ENCODE results near the gene HYAL4.
A peak's percentile ranks its signal among the peaks of the same experiment; 100 is the strongest.
"Not testable (repeated sequence)": the region's sequence is repeated elsewhere in the genome, so short reads cannot be mapped to it uniquely, and the experiment has no call there.

The HYAL4 gene

DNA sequence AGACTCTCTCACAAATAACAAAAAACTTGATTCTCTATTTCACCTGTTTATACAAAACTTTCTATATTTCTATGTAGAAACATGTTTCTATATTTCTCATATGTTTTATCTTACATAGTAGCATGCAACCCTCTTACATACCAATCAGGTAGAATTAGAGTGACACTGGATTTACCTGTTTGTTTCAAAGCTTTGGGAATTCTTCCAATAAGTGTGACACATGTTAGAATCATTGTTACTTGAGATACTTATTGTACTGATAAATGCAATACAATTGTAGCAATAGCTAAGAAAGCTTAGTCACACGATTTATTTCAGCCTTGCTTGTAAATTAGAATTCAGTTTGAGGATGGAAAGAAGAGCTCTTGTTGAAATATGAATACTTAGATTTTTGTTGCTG is 4.9 kb downstream of the HYAL4 start:
- no peak for DNase-seq

- not testable (repeated sequence) for DNase-seq
Measured at GRCh38 chr7:123851404-123851803, 6.4 kb downstream of the HYAL4 start.

DNA sequence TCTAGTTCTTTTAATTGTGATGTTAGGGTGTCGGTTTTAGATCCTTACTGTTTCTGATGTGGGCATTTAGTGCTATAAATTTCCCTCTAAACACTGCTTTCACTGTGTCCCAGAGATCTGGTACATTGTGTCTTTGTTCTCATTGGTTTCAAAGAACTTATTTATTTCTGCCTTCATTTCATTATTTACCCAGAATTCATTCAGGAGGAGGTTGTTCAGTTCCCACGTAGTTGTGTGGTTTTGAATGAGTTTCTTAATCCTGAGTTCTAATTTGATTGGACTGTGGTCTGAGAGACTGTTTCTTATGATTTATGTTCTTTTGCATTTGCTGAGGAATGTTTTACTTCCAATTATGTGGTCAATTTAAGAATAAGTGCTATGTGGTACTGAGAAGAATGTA is 9.3 kb downstream of the HYAL4 start:
- DNase-seq: not testable (repeated sequence)

GRCh38 chr7:123856428-123856827 is 11.5 kb downstream of the HYAL4 start:
- DNase-seq: not testable (repeated sequence)

- DNase-seq: no peak
Measured at GRCh38 chr7:123860848-123861247, 15.9 kb downstream of the HYAL4 start.

GRCh38 chr7:123862775-123863174 is 17.8 kb downstream of the HYAL4 start:
- no peak for DNase-seq

- DNase-seq: no peak
Measured at GRCh38 chr7:123863461-123863860, 18.5 kb downstream of the HYAL4 start.

- DNase-seq: no peak
Measured at GRCh38 chr7:123864012-123864411, 19.0 kb downstream of the HYAL4 start.

DNA sequence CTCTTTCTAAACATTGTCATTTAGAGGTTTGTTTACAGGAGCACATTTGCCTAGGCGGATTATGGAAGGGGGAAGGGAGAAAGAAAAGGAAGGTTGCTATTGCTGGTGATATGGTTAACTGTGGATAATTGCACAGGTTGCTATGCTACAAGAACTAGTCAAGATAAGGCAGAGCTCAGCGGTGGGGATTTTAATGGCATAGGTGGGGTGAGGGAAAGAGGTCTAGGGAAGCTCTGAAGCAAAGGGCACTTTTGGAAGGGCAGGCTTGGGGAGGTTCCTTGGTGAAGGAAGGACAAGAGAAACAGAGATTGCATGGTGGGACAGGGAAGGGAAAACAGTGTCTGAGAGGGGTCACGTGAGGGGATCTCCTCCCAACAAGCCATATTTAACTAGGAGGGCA is 19.5 kb downstream of the HYAL4 start:
- no peak for DNase-seq

DNA sequence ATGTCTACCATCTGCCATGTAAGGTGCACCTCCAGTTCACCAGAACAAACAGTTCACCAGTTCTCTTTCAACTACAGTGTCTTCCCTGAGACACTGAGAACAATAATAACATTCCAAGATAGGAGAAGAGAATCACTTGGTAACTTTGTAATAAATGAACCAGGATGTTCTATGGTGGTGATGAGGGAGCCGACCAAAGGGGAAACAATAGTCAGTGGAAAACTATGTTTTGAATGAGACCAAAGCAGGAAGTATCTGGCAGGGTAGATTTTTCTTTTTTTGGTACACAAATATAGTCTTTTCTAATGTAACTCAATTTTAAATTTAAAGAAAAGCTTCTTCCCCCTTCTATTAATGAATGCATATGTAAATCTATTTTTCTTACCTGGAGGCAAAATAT is 20.0 kb downstream of the HYAL4 start:
- no peak for DNase-seq

DNA sequence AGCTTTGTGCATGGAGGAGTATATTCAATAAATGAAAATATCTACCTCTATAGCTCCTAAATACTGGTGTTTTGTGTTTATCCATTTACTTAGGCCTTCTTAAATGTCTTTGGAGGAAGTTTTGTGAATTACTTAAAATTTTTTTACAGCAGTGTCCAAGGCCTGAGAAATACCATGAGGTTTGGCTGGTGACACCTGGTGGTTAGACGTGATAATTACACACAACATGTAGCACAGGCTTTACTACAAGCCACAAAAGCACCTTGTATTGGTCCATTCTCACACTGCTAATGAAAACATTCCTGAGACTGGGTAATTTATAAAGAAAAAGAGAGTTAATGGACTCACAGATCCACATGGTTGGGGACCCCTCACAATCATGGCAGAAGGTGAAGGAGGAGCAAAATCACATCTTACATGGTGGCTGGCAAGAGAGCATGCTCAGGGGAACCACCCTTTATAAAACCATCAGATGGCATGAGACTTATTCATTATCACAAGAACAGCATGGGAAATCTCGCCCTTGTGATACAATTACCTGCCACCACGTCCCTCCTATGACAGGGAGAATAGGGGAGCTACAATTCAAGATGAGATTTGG is 20.6 kb downstream of the HYAL4 start:
- DNase-seq: peak; percentile 25 to 58

- no peak for DNase-seq
Measured at GRCh38 chr7:123867225-123867624, 22.3 kb downstream of the HYAL4 start.

DNA sequence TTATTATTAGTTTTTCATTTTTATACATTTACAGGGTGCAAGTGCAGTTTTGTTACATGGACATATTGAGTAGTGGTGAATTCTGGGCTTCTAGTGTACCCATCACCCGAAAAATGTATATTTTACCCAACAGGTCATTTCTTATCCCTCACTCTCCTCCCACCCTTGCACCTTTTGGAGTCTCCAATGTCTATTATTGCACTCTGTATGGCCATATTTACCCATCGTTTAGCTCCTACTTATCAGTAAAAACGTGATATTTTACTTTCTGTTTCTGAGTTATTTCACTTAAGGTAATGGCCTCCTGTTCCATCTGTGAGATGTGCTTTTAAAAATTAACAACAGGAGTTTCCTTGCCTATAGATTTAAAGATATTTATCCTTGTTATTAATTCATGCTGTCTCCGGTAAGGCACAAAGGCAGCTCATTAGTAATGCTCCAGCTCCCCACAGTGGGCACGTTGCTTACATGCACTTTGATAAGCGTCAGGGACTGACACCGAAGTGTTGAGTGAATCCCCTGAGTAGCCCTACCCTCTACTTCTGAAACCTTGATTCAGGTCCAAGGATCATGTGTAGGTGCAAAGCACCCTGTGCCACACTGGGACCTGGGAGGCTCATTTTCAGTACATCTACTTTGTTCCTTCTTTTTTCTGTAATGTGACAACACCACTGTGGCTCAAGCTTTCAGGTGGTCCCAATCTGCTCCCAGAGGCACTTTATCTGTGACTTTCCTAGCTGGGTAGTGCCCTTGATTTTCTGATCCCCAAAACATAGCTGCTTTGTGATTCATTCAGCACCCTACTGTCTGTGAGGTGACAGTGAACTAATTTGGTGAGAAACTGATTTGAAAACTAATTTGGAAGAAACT is 27.3 kb downstream of the HYAL4 start:
- peak in 1 of 2 experiments; percentile 1 for DNase-seq

DNA sequence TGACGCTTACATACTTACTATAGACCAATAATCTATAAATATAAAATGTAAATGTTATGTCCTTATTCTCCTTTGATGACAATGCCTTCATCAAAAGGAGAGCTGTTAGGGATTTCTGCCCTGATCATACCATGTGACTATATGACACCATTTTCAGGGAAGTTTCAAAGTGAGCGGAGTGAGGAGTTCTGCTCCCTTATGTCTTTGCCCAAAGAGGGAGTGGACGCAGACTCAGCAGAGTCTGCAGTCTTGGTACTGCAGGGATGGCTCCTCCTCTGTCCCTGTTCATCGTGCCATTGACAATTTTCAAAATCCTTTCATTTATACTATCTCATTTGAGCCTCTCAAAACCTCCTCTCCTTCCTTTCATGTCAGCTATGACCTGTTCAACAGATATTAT is 27.9 kb downstream of the HYAL4 start:
- DNase-seq: no peak

- DNase-seq: no peak
Measured at GRCh38 chr7:123876557-123877256, 31.7 kb downstream of the HYAL4 start.

- no peak for DNase-seq
Measured at GRCh38 chr7:123879628-123880027, 34.7 kb downstream of the HYAL4 start.

DNA sequence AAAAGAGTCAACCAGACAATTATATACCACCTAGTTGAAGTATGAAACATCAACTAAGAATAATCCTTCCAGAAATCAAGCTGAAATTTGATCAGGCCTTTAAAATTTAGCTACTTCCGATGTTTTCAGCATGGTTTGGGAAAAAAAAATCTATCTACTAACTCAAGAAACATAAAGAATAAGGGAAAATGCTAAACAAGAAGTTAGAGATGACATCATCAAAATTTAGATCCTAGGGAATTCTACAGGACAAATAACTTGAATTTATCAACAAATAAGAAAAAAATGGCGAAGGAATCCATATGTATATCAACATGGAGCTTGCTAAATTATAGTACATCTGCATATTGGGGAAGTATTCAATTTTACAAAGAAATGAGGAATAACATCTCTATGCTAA is 36.3 kb downstream of the HYAL4 start:
- no peak for DNase-seq

DNA sequence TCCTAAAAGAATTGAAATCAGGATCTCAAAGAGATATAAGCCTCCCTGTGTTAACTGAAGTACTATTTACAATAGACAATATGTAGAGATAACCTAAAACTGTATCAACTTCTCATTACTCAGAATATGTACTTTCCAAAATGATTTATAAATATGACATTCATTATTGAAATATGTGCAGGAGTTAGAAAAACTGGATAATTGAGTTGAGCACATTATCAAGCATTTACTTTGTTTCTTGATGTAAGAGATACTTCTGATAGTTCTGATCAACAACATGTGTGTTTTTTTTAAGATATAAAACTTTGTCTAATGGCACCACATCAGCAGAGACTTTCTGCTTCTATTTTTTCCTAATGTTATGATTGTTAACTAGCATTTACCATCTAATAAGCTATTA is 38.2 kb downstream of the HYAL4 start:
- DNase-seq: no peak

GRCh38 chr7:123888192-123888591 is 43.2 kb downstream of the HYAL4 start:
- no peak for DNase-seq

DNA sequence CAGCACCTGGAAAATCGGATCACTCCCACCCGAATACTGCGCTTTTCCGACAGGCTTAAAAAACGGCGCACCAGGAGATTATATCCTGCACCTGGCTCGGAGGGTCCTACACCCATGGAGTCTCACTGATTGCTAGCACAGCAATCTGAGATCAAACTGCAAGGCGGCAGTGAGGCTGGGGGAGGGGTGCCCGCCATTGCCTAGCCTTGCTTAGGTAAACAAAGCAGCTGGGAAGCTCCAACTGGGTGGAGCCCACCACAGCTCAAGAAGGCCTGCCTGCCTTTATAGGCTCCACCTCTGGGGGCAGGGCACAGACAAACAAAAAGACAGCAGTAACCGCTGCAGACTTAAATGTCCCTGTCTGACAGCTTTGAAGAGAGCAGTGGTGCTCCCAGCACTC is 49.8 kb downstream of the HYAL4 start:
- not testable (repeated sequence) for DNase-seq

DNA sequence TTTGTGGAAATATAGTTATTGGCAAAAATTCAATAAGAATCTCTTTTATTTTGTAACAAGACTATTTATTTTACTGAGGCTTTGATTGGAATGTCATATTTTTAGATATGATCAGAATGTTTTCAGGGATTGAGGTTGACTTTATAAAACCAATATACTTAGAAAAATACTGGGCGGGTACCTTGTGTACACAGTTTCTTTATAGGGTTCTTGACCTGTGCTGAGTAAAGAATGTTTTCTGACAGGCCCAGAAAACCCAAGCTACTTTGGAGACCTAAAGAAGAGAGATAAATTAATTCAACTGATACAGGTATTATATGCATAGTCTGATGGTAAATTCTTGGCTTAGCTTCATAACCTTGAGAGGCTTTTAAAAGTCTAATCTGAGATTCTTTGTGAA is 56.1 kb downstream of the HYAL4 start:
- no peak for DNase-seq

- DNase-seq: no peak
Measured at GRCh38 chr7:123905714-123906113, 60.7 kb downstream of the HYAL4 start.

GRCh38 chr7:123916240-123916724 is 71.3 kb downstream of the HYAL4 start:
- no peak for DNase-seq

GRCh38 chr7:123917878-123918277 is 72.9 kb downstream of the HYAL4 start:
- no peak for DNase-seq
